ENCODE data around the gene CHST9.

DNA sequence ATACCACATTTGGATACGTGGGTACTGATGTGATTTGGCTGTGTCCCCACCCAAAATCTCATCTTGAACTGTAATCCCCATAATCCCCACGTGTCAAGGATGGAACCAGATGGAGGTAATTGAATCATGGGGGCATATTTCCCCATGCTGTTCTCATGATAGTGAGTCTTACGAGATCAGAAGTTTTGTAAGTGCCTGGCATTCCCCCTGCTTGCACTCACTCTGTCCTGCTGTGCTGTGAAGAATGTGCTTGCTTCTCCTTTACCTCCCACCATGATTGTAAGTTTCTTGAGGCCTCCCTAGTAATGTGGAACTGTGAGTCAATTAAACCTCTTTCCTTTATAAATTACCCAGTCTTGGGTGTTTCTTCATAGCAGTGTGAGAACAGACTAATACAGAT lies 70.3 kb downstream of the CHST9 start:
- TF ChIP-seq CTCF (optimal IDR thresholded peaks at IDR 0.05 in 1 of 3, IDR thresholded peaks at IDR 0.05 in 1 of 3, conservative IDR thresholded peaks at IDR 0.05 in 1 of 3; ENCODE audit: extremely low read depth in 1 of 3, insufficient read depth in 2 of 3, low read length in 3 of 3) (no peak), EZH2 (IDR thresholded peaks at IDR 0.05; ENCODE audit: low read length) (no peak)

Measured in keratinocyte (primary cell).